Activated CD8-positive, alpha-beta T cell treated with anti-CD3 and anti-CD28 coated beads, Interleukin-2, amount 10 ng/mL, durations not matched to agents 7 days and 5 days (primary cell): ENCODE data around the gene MCF2L. TPM values are rescaled to one million over a fixed set of nuclear protein-coding genes. Genes with fewer than 3 reads are reported as not detected.

ENCODE experiments used
- ATAC-seq: fragments of 150-1000 bp; cut with Tn5 transposase; one replicate; pipeline ENCODE4 v1.10.0; 2021; ENCODE audit warnings: moderate library complexity
- CTCF ChIA-PET: fragments of 350-600 bp; sonication (Branson Sonifier 250); formaldehyde crosslinking; loops from one replicate; lab custom pipeline; 2021; ENCODE audit warnings: antibody characterized with exemption; lab: Charles Lee
- POLR2A ChIA-PET: fragments of 350-600 bp; sonication (Branson Sonifier 250); formaldehyde crosslinking; loops from one replicate; lab custom pipeline; 2021; ENCODE audit warnings: antibody characterized with exemption; lab: Charles Lee
- DNase-seq: peaks from one replicate; pipeline ENCODE4 v3.0.0-alpha.2; 2020
- H3K27ac Mint-ChIP-seq: one replicate; pipeline ENCODE4 v1.8.0; 2021; ENCODE audit warnings: mild to moderate bottlenecking, mixed read lengths
- H3K27me3 Mint-ChIP-seq: one replicate; pipeline ENCODE4 v1.8.0; 2021; ENCODE audit warnings: low read depth, mixed read lengths
- H3K36me3 Mint-ChIP-seq: one replicate; pipeline ENCODE4 v1.8.0; 2021; ENCODE audit warnings: low read depth, mixed read lengths
- H3K4me1 Mint-ChIP-seq: one replicate; pipeline ENCODE4 v1.8.0; 2021; ENCODE audit warnings: low read depth, mixed read lengths
- H3K4me3 Mint-ChIP-seq: one replicate; pipeline ENCODE4 v1.8.0; 2021; ENCODE audit warnings: mild to moderate bottlenecking, mixed read lengths
- H3K9me3 Mint-ChIP-seq: one replicate; pipeline ENCODE4 v1.8.0; 2022; ENCODE audit warnings: mixed read lengths; ENCODE audit not compliant: insufficient read depth
- total RNA-seq, 2 experiments: library from RNA; stranded (reverse); gene quantifications; one replicate each; pipeline ENCODE4 v1.2.3, GENCODE V29; 2021

Gene MCF2L
- total RNA-seq, 2 experiments from 2014 or later = 0.76 to 1.0 TPM

GRCh38 chr13:112998521-112999280 lies 29.7 kb downstream of the MCF2L start:
- Mint-ChIP-seq H3K27me3 (no peaks in the 10 kb centered on the region), H3K4me3 (no peak overlapping the region), H3K9me3 (no peaks in the 10 kb centered on the region), H3K36me3 (no peaks in the 10 kb centered on the region), H3K27ac (no peak overlapping the region), H3K4me1 (no peaks in the 10 kb centered on the region)
- ChIA-PET POLR2A (interaction anchor here (0.5 kb wide), 1 partner anchor 66 kb away, joined by 3 read pairs; no protein-coding TSS in a partner anchor), CTCF (no interaction called here)
- no peak for ATAC-seq
- DNase-seq = no peak

DNA sequence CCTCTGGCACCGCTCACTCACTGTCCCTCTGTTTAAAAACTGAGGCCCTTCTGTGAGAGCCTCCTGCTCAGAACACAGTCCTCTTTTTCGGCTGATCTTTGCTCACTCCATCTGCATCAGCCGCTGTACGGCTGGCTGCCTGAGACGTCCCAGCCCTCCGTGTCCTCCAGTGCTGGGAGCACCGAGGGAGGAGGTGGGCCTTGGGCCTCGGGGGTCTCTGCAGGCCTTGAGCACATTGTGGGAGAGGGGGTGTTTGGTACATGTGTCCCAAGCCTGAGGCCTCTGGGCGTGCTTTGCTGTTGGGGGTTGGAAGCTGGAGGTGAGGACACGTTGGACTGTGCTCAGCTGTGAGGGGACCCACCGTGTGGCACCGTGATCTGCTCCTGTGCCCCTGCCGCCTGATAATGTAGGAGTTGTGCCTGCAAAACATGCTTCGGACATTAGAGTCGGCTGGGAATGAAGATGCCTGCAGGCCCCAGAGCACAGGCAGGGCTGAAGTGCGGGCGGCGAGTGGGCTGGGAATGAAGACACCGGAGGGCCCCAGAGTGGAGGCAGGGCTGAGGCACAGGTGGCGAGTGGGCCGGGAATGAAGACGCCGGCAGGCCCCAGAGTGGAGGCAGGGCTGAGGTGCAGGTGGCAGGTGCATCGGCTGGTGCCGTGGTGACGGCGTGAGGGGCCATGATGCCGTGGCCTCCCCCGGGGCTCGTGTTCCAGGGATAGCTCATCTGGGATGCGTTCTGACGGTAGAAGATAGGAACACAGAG lies 30.6 kb downstream of the MCF2L start:
- ChIA-PET CTCF (no interaction called here), POLR2A (no interaction called here)
- Mint-ChIP-seq H3K27ac (no peak overlapping the region), H3K9me3 (no peaks in the 10 kb centered on the region), H3K4me1 (no peaks in the 10 kb centered on the region), H3K36me3 (no peaks in the 10 kb centered on the region), H3K4me3 (no peak overlapping the region), H3K27me3 (no peaks in the 10 kb centered on the region)
- DNase-seq (no peak), ATAC-seq (no peak)

DNA sequence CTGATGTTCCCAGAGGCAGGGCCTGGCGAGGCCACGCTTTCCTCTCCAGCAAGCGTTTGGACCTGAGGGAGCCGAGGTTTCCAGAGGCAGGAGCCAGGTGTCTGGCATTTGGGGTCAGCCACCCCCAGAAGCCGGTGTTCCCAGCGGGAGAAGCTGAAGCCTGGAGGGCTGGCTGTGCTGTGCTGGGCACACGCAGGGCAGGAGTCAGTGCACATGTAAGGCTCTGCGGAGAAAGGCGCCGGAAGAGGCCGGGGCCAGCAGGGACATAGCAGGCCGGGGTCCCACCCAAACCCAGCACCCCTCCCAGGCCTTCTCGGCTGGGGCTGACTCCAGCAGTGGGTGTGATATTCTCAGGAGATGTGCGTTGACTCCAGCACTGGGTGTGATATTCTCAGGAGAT lies 31.6 kb downstream of the MCF2L start:
- H3K4me3 Mint-ChIP-seq = no peak overlapping the region
- ChIA-PET CTCF (no interaction called here), POLR2A (no interaction called here)
- H3K9me3 Mint-ChIP-seq = peaks cover 6% of the 10 kb centered on the region
- H3K4me1 Mint-ChIP-seq = no peaks in the 10 kb centered on the region
- H3K27ac Mint-ChIP-seq = no peak overlapping the region
- ATAC-seq (no peak), DNase-seq (no peak)
- peaks cover 3% of the 10 kb centered on the region for H3K36me3 Mint-ChIP-seq
- no peaks in the 10 kb centered on the region for H3K27me3 Mint-ChIP-seq

GRCh38 chr13:113001241-113002140 lies 32.5 kb downstream of the MCF2L start:
- H3K36me3 Mint-ChIP-seq = peaks cover 3% of the 10 kb centered on the region
- DNase-seq (no peak), ATAC-seq (no peak)
- peaks cover 6% of the 10 kb centered on the region for H3K9me3 Mint-ChIP-seq
- CTCF ChIA-PET = no interaction called here
- no peaks in the 10 kb centered on the region for H3K4me1 Mint-ChIP-seq
- H3K4me3 Mint-ChIP-seq = no peak overlapping the region
- no peak overlapping the region for H3K27ac Mint-ChIP-seq
- POLR2A ChIA-PET = no interaction called here
- H3K27me3 Mint-ChIP-seq = no peaks in the 10 kb centered on the region

DNA sequence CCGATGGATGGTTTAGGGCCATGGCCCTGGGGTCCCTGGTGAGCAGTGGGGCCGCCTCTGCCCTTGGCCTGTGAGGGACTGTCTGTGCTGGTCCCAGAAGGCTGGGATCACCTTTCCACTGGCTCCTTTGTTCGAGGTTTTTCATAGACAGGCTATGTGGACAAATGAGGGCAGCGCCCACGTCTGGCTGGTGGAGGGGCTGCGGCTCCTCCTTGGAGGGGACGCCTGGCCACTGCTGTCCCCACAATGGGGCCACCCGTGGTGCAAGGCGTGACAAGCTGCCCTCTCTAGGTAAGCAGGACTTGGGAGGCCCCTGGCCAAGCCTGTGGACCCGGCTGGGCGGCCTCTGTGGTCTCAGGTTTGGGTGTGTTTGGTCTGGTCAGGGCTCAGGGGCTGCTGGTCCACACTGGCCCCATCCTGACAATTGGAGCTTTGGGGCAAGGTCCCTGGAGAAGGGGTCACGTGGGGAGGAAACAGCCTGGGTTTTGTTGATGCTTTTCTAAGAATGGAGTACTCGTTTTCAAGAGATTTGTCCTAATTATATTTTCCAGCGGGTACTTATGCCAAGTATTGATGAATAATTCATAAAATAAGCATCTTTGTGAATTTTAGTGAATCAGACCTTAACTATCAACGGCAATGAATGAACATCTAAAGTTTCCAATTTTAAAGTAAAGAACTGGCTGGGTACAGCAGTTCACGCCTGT lies 33.3 kb downstream of the MCF2L start:
- Mint-ChIP-seq H3K27ac (no peak overlapping the region), H3K9me3 (peaks cover 6% of the 10 kb centered on the region), H3K4me3 (no peak overlapping the region), H3K36me3 (peaks cover 3% of the 10 kb centered on the region), H3K27me3 (no peaks in the 10 kb centered on the region), H3K4me1 (no peaks in the 10 kb centered on the region)
- ATAC-seq (no peak), DNase-seq (no peak)
- ChIA-PET POLR2A (no interaction called here), CTCF (no interaction called here)

- ChIA-PET POLR2A (no interaction called here), CTCF (no interaction called here)
- Mint-ChIP-seq H3K4me1 (no peaks in the 10 kb centered on the region), H3K27ac (no peak overlapping the region), H3K4me3 (no peak overlapping the region), H3K27me3 (no peaks in the 10 kb centered on the region), H3K36me3 (peaks cover 3% of the 10 kb centered on the region), H3K9me3 (peaks cover 6% of the 10 kb centered on the region)
- DNase-seq (no peak), ATAC-seq (no peak)
Observed at GRCh38 chr13:113002913-113003290, 33.9 kb downstream of the MCF2L start.

- CTCF ChIA-PET = no interaction called here
- Mint-ChIP-seq H3K4me3 (no peak overlapping the region), H3K4me1 (no peaks in the 10 kb centered on the region), H3K36me3 (peaks cover 3% of the 10 kb centered on the region), H3K27me3 (no peaks in the 10 kb centered on the region), H3K27ac (peak overlapping the region; percentile 71), H3K9me3 (peaks cover 6% of the 10 kb centered on the region)
- DNase-seq (no peak), ATAC-seq (no peak)
- POLR2A ChIA-PET = no interaction called here
Observed at GRCh38 chr13:113004126-113004525, 35.1 kb downstream of the MCF2L start.

GRCh38 chr13:113005076-113005865 lies 36.3 kb downstream of the MCF2L start:
- no peaks in the 10 kb centered on the region for H3K4me1 Mint-ChIP-seq
- POLR2A ChIA-PET = interaction anchor here (0.7 kb wide), 1 partner anchor 252 kb away, joined by 3 read pairs; no protein-coding TSS in a partner anchor
- H3K27me3 Mint-ChIP-seq = no peaks in the 10 kb centered on the region
- peaks cover 3% of the 10 kb centered on the region for H3K36me3 Mint-ChIP-seq
- peak overlapping the region; percentile 71 for H3K27ac Mint-ChIP-seq
- no peak for DNase-seq
- H3K4me3 Mint-ChIP-seq = peak overlapping the region; percentile 16
- ATAC-seq = no peak
- H3K9me3 Mint-ChIP-seq = peaks cover 6% of the 10 kb centered on the region
- CTCF ChIA-PET = no interaction called here

DNA sequence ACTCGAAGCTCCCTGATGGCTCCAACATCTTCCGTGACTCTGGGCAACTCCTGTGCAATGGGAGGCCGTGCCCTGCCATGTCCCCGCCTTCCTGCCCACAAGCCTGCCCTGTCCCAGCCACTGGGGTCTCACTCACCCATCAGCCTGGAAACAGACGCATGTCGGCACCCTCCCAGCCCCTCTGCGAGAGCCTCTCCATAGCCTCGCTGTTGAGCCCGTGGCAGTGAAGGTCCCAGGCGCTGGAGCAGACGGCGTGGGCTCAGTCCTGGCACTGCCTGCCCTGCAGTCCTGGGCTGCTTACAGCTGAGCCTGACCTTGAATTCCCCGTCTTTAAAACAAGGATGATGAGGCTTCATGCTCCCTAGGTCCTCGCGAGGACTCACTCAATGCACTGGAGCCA lies 37.0 kb downstream of the MCF2L start:
- Mint-ChIP-seq H3K4me1 (no peaks in the 10 kb centered on the region), H3K4me3 (no peak overlapping the region), H3K27ac (no peak overlapping the region), H3K9me3 (peaks cover 6% of the 10 kb centered on the region), H3K27me3 (no peaks in the 10 kb centered on the region), H3K36me3 (peaks cover 3% of the 10 kb centered on the region)
- DNase-seq (no peak), ATAC-seq (no peak)
- ChIA-PET CTCF (no interaction called here), POLR2A (no interaction called here)

DNA sequence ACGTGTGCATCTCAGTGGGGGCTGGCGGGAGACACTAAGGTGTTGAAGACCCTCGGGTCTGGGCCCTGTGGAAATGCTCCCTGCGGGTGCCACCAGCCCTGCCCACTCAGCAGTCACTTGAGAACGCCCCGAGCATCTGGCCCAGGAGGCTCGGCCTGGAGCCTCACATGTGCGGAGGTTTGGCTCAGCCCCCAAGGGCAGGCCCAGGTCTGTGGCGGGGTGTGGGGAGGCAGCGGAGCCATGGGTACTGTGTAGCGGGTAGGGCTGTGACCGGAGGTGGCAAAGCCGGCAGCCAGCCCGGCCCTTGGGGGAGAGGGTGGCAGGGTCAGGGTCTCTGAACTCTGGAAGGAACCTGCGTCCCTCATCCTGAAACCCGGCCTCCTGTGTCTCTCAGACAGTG lies 37.6 kb downstream of the MCF2L start:
- POLR2A ChIA-PET = no interaction called here
- no peak overlapping the region for H3K27ac Mint-ChIP-seq

GRCh38 chr13:113008851-113009250 lies 39.8 kb downstream of the MCF2L start:
- ATAC-seq = no peak
- H3K27me3 Mint-ChIP-seq = no peaks in the 10 kb centered on the region
- ChIA-PET CTCF (no interaction called here), POLR2A (no interaction called here)
- H3K4me3 Mint-ChIP-seq = no peak overlapping the region
- no peaks in the 10 kb centered on the region for H3K4me1 Mint-ChIP-seq
- no peak overlapping the region for H3K27ac Mint-ChIP-seq
- peaks cover 6% of the 10 kb centered on the region for H3K9me3 Mint-ChIP-seq
- peaks cover 3% of the 10 kb centered on the region for H3K36me3 Mint-ChIP-seq
- no peak for DNase-seq

More for the DNA sequence above, 37.6 kb downstream of the MCF2L start:
- CTCF ChIA-PET = no interaction called here
- H3K36me3 Mint-ChIP-seq = peaks cover 3% of the 10 kb centered on the region
- no peak for DNase-seq
- peaks cover 6% of the 10 kb centered on the region for H3K9me3 Mint-ChIP-seq
- H3K4me3 Mint-ChIP-seq = no peak overlapping the region
- no peaks in the 10 kb centered on the region for H3K27me3 Mint-ChIP-seq
- ATAC-seq = no peak
- H3K4me1 Mint-ChIP-seq = no peaks in the 10 kb centered on the region
